Stimulated activated CD8-positive, alpha-beta memory T cell treated with anti-CD3 and anti-CD28 coated beads, Interleukin-12 subunit alpha, Interleukin-12 subunit beta, amount 100 ng/mL, for 24 hours (primary cell): ENCODE data around the gene PHACTR3.
"Not testable (repeated sequence)": the region's sequence is repeated elsewhere in the genome, so short reads cannot be mapped to it uniquely, and the experiment has no call there.

Source experiments
- DNase-seq: peaks from one replicate; pipeline ENCODE4 v3.0.0-alpha.2; 2020; ENCODE audit errors: extremely low read depth

Gene PHACTR3

DNA sequence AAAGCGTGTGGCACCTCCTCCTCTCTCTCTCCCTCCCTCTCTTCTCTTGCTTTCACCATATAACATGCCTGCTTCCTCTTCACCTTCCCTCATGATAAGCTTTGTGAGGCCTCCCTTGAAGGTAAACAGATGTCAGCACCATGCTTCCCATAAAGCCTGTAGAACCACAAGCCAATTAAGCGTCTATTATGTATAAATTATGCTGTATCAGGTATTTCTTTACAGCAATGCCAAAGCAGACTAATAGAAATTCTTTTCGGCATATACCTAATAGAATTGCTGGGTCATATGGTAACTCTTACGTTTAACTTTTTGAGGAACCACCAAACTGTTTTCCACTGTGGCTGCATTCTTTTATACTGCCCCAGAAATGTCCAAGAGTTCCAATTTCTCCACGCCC is 254.1 kb downstream of the PHACTR3 start:
- DNase-seq, result no peak

DNA sequence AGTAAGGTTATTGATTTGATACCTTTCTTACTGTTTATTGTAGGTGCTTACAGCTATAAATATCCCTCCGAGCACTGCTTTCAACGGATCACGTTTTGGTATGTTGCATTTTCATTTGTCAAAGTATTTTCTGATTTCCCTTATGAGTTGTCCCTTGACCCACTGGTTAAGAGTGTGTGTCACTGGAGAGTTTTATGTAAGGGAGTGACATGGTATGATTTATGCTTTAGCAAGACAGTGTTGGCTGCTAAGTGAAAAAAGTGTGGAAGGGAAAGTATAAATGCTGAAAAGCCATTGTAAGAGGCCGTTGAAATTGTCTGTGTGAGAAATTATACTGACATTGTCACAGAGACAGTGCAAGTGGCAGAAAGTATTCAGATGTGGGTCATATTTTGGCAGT is 257.1 kb downstream of the PHACTR3 start:
- DNase-seq, result no peak

DNA sequence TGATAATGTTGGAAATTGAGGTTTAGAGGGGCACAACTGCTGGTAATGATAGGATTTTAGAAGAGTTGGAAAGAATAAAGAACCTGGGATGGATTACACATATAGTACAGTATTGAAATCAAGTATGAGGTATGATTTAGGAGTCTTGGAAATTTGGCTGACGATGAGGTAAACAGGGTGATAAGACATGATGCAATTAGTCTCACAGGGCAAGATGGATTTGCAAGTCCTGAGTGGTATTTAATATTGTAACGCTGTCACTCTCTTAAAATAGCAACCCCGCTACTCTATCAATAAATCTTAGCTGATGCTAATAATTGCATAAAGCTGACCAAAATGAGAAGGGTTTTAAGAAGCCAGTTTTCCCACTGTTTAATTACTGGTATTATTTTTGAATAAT is 258.7 kb downstream of the PHACTR3 start:
- no peak for DNase-seq

DNA sequence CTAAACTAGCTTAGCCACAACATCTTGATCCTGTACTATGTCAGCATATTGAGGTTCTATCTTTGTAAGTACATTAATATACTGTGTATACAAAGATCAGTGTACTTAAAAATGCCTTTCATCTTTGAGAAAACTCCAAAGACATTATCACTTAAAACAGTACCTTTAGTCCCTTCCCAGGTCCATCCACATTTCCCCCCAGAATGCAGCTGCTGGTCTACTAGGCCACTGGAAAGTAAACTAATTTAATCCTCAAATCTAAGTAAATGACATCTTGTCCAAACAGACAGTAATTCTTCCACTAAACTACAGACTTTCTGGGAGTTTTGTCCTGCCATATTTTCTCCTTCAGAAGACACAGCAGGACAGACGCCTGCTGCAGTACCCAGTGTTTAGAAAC is 260.4 kb downstream of the PHACTR3 start:
- no peak for DNase-seq

DNA sequence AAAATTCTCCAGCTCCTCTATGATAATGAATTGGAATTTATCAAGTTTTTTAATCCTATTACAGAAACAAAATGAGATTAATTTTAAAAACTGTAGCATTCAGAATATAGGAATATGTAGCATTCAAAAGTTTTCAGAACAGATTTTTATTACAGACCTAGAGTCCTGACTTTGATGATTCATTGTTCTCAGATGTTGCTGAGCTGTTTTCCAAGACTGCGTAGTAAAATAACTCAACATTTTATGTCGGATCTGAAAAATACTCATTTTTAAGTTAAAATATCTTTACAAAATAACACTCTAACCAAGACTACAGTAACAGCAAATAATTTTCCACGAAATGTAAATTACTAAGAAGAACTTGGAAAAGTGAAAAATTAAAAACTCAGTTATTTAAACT is 262.0 kb downstream of the PHACTR3 start:
- DNase-seq, result no peak

DNA sequence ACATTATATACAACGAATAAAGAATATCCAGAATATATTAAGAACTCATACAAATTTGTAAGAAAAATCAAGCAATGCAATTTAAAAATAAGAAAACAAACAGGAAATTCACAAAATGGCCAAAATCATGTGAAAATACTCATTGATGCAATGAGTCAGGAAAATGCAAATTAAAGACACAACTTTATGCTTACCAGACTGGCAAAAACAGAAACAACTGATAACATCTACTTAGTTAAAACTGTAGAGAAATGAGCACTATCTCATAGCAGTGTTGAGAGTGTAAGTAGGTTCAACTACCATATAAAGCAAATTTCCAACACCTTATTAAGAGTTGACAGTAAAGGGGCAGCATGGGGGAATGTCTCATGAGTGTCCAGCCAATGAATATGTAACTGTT is 266.8 kb downstream of the PHACTR3 start:
- DNase-seq, result no peak

DNA sequence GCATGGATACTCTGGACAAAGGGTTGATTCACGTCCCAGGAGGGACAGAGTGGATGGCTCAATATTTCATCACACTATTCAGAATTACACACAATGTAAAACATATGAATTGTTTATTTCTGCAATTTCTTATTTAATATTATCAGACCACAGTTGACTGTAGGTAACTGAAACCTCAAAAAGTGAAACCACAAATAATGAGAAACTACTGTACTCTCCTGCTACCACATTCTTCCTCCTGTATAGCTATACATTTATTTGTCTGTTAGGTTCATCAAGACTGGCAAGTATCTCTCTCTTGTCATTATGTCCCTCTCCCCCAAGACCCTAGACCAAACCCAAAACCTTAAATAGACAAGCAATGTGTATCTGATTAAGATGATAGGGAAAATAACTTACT is 269.1 kb downstream of the PHACTR3 start:
- no peak for DNase-seq

DNA sequence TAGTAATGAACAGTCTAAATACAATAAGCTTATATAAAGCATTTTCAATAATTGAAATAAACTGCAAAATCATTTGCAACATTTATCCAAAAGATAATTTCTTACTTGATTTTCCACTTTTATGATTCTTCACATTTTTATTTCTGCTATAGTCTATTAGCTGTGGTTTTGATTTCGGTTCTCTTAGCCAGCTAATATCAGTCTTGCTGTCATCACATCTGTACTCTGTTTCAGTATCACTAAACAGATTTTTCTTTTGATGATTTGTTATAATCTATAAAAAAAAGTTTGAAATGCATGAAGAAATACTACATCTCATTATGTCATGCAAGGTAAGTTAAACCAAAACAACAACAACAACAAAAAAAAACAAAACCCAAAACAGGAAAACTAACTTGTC is 275.9 kb downstream of the PHACTR3 start:
- DNase-seq, result no peak

DNA sequence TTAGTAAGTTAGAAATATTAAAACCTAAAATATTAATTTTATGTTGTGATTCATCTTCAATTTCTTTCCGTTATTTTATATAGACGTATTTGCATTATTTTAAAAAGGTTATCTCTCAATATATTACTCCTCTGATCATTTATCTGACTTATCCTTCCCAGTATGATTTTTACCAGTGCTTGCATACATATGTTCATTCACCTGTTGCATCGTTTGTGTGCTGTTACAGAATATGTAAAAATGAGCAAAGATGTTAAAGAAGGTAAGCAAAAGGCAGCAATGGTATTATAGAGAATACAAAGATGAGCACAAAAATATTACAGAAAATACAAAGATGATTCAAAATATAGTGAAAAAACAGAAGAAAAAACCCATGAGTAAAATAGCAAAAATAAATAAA is 280.2 kb downstream of the PHACTR3 start:
- no peak for DNase-seq

DNA sequence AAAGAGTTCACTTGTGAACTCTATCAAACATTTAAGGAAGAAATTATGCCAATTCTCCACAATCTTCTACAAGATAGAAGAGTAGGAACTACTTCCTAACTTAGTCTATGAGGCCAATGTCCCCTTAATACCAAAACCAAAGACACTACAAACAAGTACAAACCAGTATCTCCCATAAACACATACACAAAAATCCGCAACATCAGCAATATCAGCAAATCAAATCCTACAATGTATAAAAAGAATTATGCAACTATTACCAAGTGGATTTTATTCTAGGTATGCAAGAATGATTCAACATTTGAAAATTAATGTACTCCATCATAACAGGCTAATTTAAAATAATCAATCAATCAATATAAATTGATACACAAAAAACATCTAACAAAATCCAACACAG is 283.7 kb downstream of the PHACTR3 start:
- DNase-seq, result no peak

DNA sequence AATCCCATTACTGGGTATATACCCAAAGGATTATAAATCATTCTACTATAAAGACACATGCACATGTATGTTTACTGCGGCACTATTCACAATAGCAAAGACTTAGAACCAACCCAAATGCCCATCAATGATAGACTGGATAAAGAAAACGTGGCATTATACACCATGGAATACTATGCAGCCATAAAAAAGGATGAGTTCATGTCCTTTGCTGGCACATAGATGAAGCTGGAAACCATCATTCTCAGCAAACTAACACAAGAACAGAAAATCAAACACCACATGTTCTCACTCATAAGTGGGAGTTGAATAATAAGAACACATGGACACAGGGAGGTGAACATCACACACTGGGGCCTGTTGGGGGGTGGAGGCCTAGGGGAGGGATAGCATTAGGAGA is 285.7 kb downstream of the PHACTR3 start:
- DNase-seq, result not testable (repeated sequence)

DNA sequence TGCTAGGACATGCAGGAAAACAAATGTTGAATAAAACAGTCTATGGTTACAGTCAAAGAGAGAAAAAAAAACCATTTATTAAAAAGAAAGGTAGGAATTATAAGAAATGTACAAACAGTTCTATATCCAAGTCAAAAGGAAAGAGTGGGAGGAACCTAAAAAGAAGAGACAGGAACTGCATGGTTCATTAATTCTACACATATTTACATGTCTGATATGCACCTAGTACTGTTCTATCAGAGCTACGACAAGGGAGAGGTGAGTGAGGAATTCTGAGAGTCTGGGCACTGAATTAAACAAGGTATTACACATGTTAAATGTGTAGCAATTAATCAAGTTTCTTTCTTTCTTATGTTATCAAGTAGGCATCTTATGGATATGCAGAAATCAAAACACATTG is 287.2 kb downstream of the PHACTR3 start:
- DNase-seq, result no peak

DNA sequence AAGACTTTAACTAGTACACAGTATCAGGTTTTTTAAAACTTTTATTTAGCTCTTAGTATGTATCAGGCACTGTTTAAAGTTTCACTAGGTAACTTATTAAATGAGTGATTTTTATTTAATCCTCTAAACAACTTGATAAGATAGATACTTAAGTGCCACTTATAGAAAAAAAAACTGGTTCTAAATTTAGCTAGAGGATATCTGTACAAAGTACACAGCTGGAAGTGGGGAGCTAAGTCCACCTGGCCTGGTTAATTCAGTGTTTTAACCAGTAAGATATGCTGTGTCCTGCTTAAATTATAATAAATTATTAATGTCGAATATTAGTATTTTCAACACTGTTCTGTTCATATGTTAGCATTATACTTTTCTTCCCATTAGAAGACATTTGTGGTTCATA is 291.6 kb downstream of the PHACTR3 start:
- no peak for DNase-seq
